ENCODE data around the gene OR8G1. TPM values are rescaled to one million over a fixed set of nuclear protein-coding genes. Genes with fewer than 3 reads are reported as not detected.

The OR8G1 gene
- total and polyA plus RNA-seq, 2 of the 8 experiments (the other 6 are each of a cell fraction or from before 2014, with no cell fraction given), result not detected

- Histone ChIP-seq H3K4me1 (replicated peaks in 1 of 4; ENCODE audit: control insufficient read depth in 3 of 4, insufficient read depth in 4 of 4, low read length in 3 of 4) (no peaks in the 10 kb centered on the region), H3K4ac (replicated peaks; ENCODE audit: insufficient read length, low read depth, low read length) (no peak overlapping the region), H3K4me3 (ENCODE audit: extremely low read depth in 1 of 4, insufficient read depth in 2 of 4, low read depth in 3 of 4, low read length in 4 of 4) (no peak overlapping the region), H3K23me2 (ENCODE audit: low read depth, low read length) (no peaks in the 10 kb centered on the region), H3K4me2 (ENCODE audit: insufficient read depth in 1 of 2, low read depth in 2 of 2, low read length in 2 of 2) (no peak overlapping the region), H4K20me1 (replicated peaks in 1 of 2; ENCODE audit: control insufficient read depth in 1 of 2, insufficient read depth in 2 of 2, low read length in 2 of 2) (no peaks in the 10 kb centered on the region), H2AK5ac (ENCODE audit: low read depth, low read length) (no peak overlapping the region), H2BK120ac (replicated peaks; ENCODE audit: low read depth, low read length) (no peak overlapping the region), H2AFZ (ENCODE audit: low read length) (no peak overlapping the region), H3K79me1 (ENCODE audit: low read depth, low read length) (no peaks in the 10 kb centered on the region), H2BK5ac (ENCODE audit: low read depth, low read length) (no peak overlapping the region), H4K5ac (ENCODE audit: insufficient read length, low read depth, low read length) (no peak overlapping the region), H3K9ac (replicated peaks in 1 of 4; ENCODE audit: extremely low read depth in 1 of 4, low read depth in 3 of 4, low read length in 3 of 4) (no peak overlapping the region), H4K8ac (ENCODE audit: extremely low read depth, insufficient read depth, low read length) (no peak overlapping the region), H3K36me3 (ENCODE audit: control insufficient read depth in 2 of 4, insufficient read depth in 4 of 4, low read length in 3 of 4) (no peaks in the 10 kb centered on the region), H3K27ac (ENCODE audit: low read depth, low read length) (no peak overlapping the region), H3K14ac (ENCODE audit: insufficient read length) (no peak overlapping the region), H3K27me3 (replicated peaks in 1 of 4; ENCODE audit: control insufficient read depth in 3 of 4, extremely low read depth in 1 of 4, insufficient read depth in 3 of 4, low read length in 3 of 4) (no peaks in the 10 kb centered on the region), H2BK20ac (ENCODE audit: low read length) (no peak overlapping the region), H2BK15ac (ENCODE audit: low read length) (no peak overlapping the region), H4K91ac (replicated peaks; ENCODE audit: insufficient read length, low read length) (no peak overlapping the region), H3K56ac (replicated peaks; ENCODE audit: insufficient read length, low read depth, low read length) (no peak overlapping the region), H3K9me3 (ENCODE audit: insufficient read depth in 2 of 2, low read depth in 1 of 2, low read length in 1 of 2) (no peaks in the 10 kb centered on the region), H3K79me2 (ENCODE audit: control insufficient read depth in 1 of 2, insufficient read depth in 2 of 2, low read length in 2 of 2) (no peaks in the 10 kb centered on the region), H3K23ac (ENCODE audit: insufficient read length) (no peak overlapping the region), H2BK12ac (ENCODE audit: low read depth, low read length) (no peak overlapping the region), H3K18ac (ENCODE audit: extremely low read depth, low read length) (no peak overlapping the region)
- DNase-seq (ENCODE audit: low read depth in 1 of 2, low spot score in 2 of 2), result no peak
- ChIA-PET POLR2A (ENCODE audit: partially characterized antibody) (no interaction called here), CTCF (ENCODE audit: partially characterized antibody) (no interaction called here)
- no peak for FAIRE-seq
- TF ChIP-seq NRF1 (IDR thresholded peaks at IDR 0.05; ENCODE audit: low read depth, low read length) (no peak), PHF8 (conservative IDR thresholded peaks at IDR 0.05; ENCODE audit: low read depth, low read length) (no peak), ATF2 (IDR thresholded peaks at IDR 0.05; ENCODE audit: low read length) (no peak), SUZ12 (IDR thresholded peaks at IDR 0.05; ENCODE audit: low read length) (no peak), BCL11A (IDR thresholded peaks at IDR 0.05; ENCODE audit: low read depth in 2 of 2, low read length in 2 of 2) (no peak), EGR1 (IDR thresholded peaks at IDR 0.05; ENCODE audit: borderline replicate concordance, low read depth, low read length) (no peak), RAD21 (IDR thresholded peaks at IDR 0.05 in 1 of 2, conservative IDR thresholded peaks at IDR 0.05 in 1 of 2; ENCODE audit: low read depth in 2 of 2, low read length in 2 of 2) (no peak), RNF2 (IDR thresholded peaks at IDR 0.05; ENCODE audit: borderline replicate concordance, low read depth, low read length, missing control alignments, poor library complexity, severe bottlenecking) (no peak), CTBP2 (IDR thresholded peaks at IDR 0.05; ENCODE audit: borderline replicate concordance, insufficient read depth, insufficient read length, low read length) (no peak), SRF (IDR thresholded peaks at IDR 0.05; ENCODE audit: low read depth, low read length) (no peak), KDM1A (IDR thresholded peaks at IDR 0.05; ENCODE audit: borderline replicate concordance, low read length) (no peak), JUND (IDR thresholded peaks at IDR 0.05; ENCODE audit: low read length) (no peak), POLR2A (IDR thresholded peaks at IDR 0.05; ENCODE audit: control extremely low read depth in 1 of 2, low read depth in 2 of 2, low read length in 2 of 2) (no peak), POLR2AphosphoS5 (IDR thresholded peaks at IDR 0.05; ENCODE audit: low read depth, low read length) (no peak)
These were observed 55.1 kb downstream of the OR8G1 start for GRCh38 chr11:124296016-124296415.

Data from H1 (cell line).